Astrocyte of the spinal cord (primary cell): Measurements from ENCODE around the gene FREM1.
A peak's percentile ranks its signal among the peaks of the same experiment; 100 is the strongest.

Experiments used
- DNase-seq: peaks from one replicate; pipeline ENCODE4 v3.0.0; 2011; ENCODE audit warnings: low read depth, low spot score
- H3K4me3 ChIP-seq: 2 replicates; pipeline ENCODE4 v1.5.1; 2011; ENCODE audit warnings: low read depth, mild to moderate bottlenecking, low read length, moderate library complexity
- in situ Hi-C: cut with HindIII; loops from 2 replicates; pipeline ENCODE4 v1.10.0; 2017; ENCODE audit warnings: low sequenced_read_pairs
- TF ChIP-seq, protein P1 (sequence below): IDR thresholded peaks from 2 replicates; pipeline ENCODE4 v1.5.1; 2012; ENCODE audit warnings: low read depth, mild to moderate bottlenecking, low read length, inconsistent platforms

The FREM1 gene

DNA sequence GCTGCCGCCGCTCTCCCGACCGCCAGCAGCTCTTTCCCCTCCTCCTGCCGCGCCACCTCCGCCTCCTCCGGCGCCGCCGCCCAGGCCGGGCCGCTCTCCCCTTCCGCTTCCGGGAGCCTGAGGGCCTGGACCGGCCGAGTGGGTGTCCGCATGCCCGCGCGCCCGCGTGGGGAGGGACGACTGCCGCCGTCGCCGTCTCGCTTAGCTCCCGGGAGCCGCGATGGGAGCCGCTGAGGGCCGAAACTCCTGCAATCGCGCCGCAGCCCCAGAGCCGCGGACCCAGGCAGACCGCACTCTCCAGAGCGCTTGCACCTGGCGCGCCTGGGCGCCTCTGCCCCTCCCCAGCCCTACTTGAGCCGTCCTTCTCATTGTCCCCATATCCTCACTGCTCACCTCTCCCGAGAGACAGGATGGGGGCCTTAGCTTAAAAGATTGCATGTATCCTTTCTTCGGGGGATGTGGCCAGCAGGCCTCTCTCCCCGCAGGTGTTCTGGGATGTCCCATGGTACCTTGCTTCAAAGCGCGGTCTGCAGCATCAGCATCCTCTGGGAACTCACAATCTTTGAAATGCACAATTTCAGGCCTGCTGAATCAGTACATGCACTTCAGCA, 216.9 kb downstream of the FREM1 start, which contains the start of gene ZDHHC21:
ZDHHC21 (minus strand) TSS at position 182 of the 611 bp plus-strand sequence. CDS start 19,092 bp downstream, outside the sequence.
- in situ Hi-C loops = no loop called here
- DNase-seq = peak; percentile 51

DNA sequence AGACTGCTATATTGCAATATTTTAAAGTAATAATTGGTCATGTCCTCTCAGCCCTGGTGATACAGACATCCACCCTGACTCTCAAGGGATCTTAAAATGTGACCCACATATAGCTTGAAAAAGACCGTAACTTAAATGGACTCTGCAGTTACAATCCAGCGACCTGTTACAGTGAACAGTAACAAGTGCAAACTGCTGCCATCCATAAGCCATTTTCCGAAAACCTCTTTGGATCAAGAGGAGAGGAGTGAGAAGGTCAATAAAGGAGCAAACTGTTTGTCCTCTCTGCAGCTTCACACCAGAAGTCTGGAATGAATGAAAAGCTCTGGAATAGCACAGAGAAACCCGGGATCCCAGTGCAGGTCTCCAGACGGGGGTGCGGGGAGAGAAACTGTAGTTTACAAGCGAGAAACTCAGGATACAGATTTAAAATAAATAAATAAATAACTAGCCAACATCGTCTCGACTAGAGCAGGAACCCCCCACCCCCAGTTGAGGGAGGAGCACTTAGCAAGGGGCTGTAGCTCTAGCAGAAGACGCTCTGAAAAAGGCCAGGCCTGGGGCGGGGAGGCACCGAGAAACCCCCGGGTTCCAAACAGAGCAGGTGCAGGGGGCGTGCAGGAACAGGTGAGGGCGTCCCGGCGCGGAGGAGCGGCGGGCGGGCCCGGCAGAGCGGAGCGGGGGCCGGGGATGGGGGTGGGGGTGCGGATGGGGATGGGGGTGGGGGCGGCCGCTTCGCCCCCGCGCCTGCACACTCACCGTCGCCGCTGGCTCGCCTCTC, 217.6 kb downstream of the FREM1 start:
- TF ChIP-seq, protein P1, sequence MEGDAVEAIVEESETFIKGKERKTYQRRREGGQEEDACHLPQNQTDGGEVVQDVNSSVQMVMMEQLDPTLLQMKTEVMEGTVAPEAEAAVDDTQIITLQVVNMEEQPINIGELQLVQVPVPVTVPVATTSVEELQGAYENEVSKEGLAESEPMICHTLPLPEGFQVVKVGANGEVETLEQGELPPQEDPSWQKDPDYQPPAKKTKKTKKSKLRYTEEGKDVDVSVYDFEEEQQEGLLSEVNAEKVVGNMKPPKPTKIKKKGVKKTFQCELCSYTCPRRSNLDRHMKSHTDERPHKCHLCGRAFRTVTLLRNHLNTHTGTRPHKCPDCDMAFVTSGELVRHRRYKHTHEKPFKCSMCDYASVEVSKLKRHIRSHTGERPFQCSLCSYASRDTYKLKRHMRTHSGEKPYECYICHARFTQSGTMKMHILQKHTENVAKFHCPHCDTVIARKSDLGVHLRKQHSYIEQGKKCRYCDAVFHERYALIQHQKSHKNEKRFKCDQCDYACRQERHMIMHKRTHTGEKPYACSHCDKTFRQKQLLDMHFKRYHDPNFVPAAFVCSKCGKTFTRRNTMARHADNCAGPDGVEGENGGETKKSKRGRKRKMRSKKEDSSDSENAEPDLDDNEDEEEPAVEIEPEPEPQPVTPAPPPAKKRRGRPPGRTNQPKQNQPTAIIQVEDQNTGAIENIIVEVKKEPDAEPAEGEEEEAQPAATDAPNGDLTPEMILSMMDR = no peak
- H3K4me3 ChIP-seq = peak overlapping the region; percentile 86
- no peak for DNase-seq
- in situ Hi-C loops = no loop called here

More for the DNA sequence above, 216.9 kb downstream of the FREM1 start, which contains the start of gene ZDHHC21:
- peak within 1 kb of the TSS; percentile 86 for H3K4me3 ChIP-seq
- TF ChIP-seq, protein P1 = no peak

DNA sequence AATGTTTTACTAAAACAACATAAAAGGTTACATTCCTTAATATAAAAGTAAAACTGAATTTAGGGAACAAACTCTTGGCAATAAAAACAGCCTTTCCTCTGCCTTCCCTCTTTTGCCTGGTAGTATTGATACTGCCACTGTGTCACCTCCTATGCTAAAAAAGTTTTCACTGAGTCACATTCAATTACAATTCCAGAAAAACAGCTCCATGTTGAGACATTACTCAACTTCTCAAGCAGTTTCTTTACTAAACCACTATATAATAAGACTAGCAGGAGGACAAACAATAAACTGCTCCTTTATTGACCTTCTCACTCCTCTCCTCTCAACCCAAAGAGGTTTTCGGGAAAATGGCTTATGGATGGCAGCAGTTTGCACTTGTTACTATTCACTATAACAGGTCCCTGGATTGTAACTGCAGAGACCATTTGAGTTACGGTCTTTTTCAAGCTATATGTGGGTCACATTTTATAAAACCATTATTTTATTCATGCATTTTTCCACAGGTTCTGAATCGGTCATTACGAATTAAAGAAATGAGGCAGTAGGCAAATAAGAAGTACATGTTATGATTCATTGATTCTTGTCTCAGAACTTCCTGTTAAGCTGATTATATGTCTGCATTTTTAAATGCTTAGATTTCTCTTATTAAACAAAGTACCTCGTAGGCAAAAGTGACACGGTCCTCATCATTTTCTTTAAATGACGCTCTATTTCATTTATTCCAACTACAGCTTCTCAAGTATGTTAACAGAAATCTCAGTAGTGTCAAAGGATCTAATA, 219.1 kb downstream of the FREM1 start:
- TF ChIP-seq, protein P1 = no peak
- DNase-seq = no peak
- in situ Hi-C loops = no loop called here
- H3K4me3 ChIP-seq = no peak overlapping the region

DNA sequence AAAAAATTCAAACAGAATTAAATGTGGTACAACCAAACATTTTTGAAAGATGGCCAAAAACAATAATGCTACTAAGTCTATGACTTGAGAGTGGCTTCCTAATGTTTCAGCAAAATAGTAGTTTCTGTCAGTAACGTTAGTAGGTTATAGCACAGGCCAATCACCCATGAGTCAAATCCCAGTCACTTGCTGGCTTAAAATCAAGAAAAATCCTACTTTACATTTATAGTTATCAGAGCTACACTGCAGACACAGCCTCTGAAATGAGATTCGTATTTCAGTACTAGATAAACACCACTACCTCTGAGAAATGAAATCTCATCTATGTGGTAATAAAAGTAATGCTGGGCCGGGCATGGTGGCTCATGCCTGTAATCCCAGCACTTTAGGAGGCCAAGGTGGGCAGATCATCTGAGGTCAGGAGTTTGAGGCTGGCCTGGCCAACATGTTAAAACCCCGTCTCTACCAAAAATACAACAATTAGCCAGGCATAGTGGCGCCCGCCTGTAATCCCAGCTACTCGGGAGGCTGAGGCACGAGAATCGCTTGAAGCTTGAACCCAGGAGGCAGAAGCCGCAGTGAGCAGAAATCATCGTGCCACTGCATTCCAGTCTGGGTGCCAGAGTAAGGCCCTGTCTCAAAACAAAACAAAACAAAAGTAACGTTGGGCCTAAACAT, 223.0 kb downstream of the FREM1 start:
- peak; percentile 94 for DNase-seq
- TF ChIP-seq, protein P1 = no peak
- in situ Hi-C loops = no loop called here
- no peak overlapping the region for H3K4me3 ChIP-seq

DNA sequence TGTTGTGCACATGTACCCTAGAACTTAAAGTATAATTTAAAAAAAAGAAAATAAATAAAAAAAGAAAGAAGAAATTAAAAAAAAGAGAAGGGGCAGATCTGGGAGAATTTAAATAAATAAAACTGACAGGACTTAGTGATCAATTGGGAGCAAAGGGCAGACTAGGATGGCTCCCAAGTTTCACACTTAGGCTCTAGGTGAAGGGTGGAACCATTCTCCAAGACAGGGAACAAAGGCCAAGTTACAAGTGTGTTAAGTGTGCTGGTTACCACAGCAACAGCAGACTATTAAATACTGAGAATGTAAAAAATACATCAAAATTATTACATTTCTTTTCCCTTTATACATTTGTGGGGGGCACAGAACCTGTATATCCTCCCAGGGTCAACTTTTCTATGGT, 224.1 kb downstream of the FREM1 start:
- in situ Hi-C loops = no loop called here
- no peak for DNase-seq
- no peak overlapping the region for H3K4me3 ChIP-seq
- TF ChIP-seq, protein P1 = no peak
